ENCODE data around the gene CHID1.

GRCh38 chr11:890794-891540 is 19.6 kb downstream of the CHID1 start:
- TF ChIP-seq NFRKB (IDR thresholded peaks at IDR 0.05) = no peak
- TF ChIP-seq ELF4 (IDR thresholded peaks at IDR 0.05) = no peak

Data from HEK293T (cell line).